Thoracic aorta (tissue), 2 donors: ENCODE measurements around the gene RFC1. TPM values are rescaled to one million over a fixed set of nuclear protein-coding genes. Genes with fewer than 3 reads are reported as not detected.
"Not testable (repeated sequence)": the region's sequence is repeated elsewhere in the genome, so short reads cannot be mapped to it uniquely, and the experiment has no call there.

Experiments used
- ATAC-seq: fragments of 150-250 bp; one replicate; pipeline ENCODE4 v1.8.0; 2017; ENCODE audit warnings: low read depth; ENCODE audit not compliant: insufficient number of reproducible peaks, low FRiP score
- DNase-seq: peaks from one replicate; pipeline ENCODE4 v3.0.0-alpha.2; 2020; ENCODE audit warnings: low spot score
- H3K27ac ChIP-seq, 2 donors: fragments of 200-600 bp; sonication (generic); 1 replicate in 1 of 2; 2 replicates in 1 of 2; pipeline ENCODE4 v1.5.1; 2016; ENCODE audit warnings: mild to moderate bottlenecking in 2 of 2, moderate library complexity in 2 of 2
- H3K27me3 ChIP-seq: fragments of 200-600 bp; sonication (generic); replicated peaks from 2 replicates; pipeline ENCODE4 v1.6.0; 2016; ENCODE audit warnings: mild to moderate bottlenecking; ENCODE audit not compliant: insufficient read depth
- H3K36me3 ChIP-seq: fragments of 200-600 bp; sonication (generic); one replicate; pipeline ENCODE4 v1.5.1; 2016
- H3K4me1 ChIP-seq, 2 donors: fragments of 200-600 bp; sonication (generic); 1 replicate in 1 of 2; 2 replicates in 1 of 2; pipeline versions ENCODE4 v1.5.1 to v1.6.0; 2016; ENCODE audit warnings: low read depth in 2 of 2, mild to moderate bottlenecking in 1 of 2; ENCODE audit not compliant: control insufficient read depth in 1 of 2
- H3K4me3 ChIP-seq: fragments of 200-600 bp; sonication (generic); 2 replicates; pipeline ENCODE4 v1.5.1; 2016; ENCODE audit warnings: mild to moderate bottlenecking
- H3K9me3 ChIP-seq: fragments of 200-600 bp; sonication (generic); 2 replicates; pipeline ENCODE4 v1.5.1; 2016
- CTCF ChIP-seq: fragments of 200-600 bp; sonication (generic); IDR thresholded peaks from one replicate; pipeline ENCODE4 v1.5.1; 2019; ENCODE audit warnings: antibody characterized with exemption
- total RNA-seq, 2 donors: library from RNA; depleted of rRNA; stranded (reverse); fragments of >200 nt; gene quantifications; one replicate each; pipeline versions ENCODE4 v1.1.0 to v1.2.3, GENCODE V29; 2016

Gene RFC1
- total RNA-seq, 2 donors from 2014 or later: 36.2 to 38.6 TPM

DNA sequence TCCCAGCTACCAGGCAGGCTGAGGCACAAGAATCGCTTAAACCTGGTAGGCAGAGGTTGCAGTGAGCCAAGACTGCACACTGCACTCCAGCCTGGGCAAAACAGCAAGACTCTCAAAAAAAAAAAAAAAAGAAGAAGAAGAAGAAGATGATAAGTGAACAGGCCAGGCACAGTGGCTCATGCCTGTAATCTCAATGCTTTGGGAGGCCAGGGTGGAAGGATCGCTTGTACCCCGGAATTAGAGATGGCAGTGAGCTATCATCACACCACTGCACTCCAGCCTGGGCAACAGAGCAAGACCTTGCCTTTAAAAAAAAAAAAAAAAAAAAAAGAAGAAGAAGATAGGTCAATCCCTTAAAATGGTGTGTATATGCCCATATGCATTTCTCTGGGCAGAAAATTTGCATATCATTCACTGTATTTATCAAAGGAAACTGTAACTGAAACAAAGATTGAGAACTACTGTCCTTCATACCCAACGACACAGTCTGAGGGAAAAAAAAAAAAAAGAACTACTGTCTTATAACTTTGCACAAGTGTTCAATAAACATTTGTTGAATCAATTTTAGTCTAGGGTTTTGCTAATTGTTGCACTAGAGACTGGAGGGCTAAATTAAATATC is 2.3 kb downstream of the RFC1 start:
- no peaks in the 10 kb centered on the region for H3K36me3 ChIP-seq
- H3K4me1 ChIP-seq: peaks cover 13 to 20% of the 10 kb centered on the region in 2 donors
- H3K27me3 ChIP-seq: no peaks in the 10 kb centered on the region
- H3K27ac ChIP-seq: no peak overlapping the region
- TF ChIP-seq CTCF: no peak
- DNase-seq (no peak), ATAC-seq (no peak)
- H3K9me3 ChIP-seq: no peaks in the 10 kb centered on the region
- H3K4me3 ChIP-seq: no peak overlapping the region

GRCh38 chr4:39362827-39363226 is 3.3 kb downstream of the RFC1 start:
- DNase-seq: no peak
- no peak for ATAC-seq

GRCh38 chr4:39360611-39361010 is 5.6 kb downstream of the RFC1 start:
- H3K9me3 ChIP-seq, H3K27ac ChIP-seq, H3K36me3 ChIP-seq, H3K4me3 ChIP-seq, DNase-seq, H3K27me3 ChIP-seq, ATAC-seq: not testable (repeated sequence)
- peaks cover 14 to 15% of the 10 kb centered on the region in 2 donors for H3K4me1 ChIP-seq

More at GRCh38 chr4:39362827-39363226, 3.3 kb downstream of the RFC1 start:
- Histone ChIP-seq H3K9me3 (no peaks in the 10 kb centered on the region), H3K4me1 (peaks cover 13 to 20% of the 10 kb centered on the region in 2 donors), H3K27ac (no peak overlapping the region), H3K27me3 (no peaks in the 10 kb centered on the region), H3K4me3 (no peak overlapping the region), H3K36me3 (no peaks in the 10 kb centered on the region)
- TF ChIP-seq CTCF: no peak

DNA sequence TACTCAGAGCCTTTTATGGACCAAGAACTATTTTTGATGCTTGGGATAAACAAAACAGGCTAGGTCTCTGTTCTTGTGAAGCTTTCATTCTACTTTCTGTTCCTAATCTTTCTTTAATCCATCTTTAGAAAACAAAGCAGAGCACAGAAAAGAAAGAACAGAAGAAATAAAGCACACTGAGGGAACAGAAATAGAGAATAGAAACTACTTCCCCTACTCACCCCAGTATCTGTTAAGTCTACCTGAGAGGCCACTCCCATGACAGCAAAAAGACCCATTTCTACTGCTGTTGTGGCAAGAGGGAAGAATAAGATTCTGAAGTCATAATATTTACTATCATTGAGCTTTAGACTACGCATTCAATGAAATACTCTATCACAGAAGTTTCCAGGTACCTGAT is 9.2 kb downstream of the RFC1 start:
- Histone ChIP-seq H3K36me3 (no peaks in the 10 kb centered on the region), H3K9me3 (no peaks in the 10 kb centered on the region), H3K27ac (peak overlapping the region in 1 of 2 donors; percentile 6), H3K4me1 (peaks cover 13 to 26% of the 10 kb centered on the region in 2 donors), H3K27me3 (no peaks in the 10 kb centered on the region), H3K4me3 (no peak overlapping the region)
- TF ChIP-seq CTCF: no peak
- ATAC-seq: no peak
- no peak for DNase-seq

DNA sequence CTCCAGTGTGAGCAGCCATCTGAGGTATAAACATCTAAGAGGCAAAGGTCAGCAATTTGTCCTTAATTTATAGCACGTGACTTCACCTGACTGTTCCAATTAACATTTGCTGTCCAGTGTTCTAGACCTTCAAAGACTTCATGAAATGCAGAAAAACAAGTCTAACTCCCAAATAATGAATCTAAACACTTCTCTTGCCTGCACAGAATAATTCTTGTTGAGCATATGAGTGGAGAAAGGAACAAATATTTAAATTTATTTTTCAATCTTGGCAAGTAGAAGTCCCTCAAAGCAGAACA is 12.0 kb downstream of the RFC1 start:
- peaks cover 13 to 26% of the 10 kb centered on the region in 2 donors for H3K4me1 ChIP-seq
- no peak for ATAC-seq

More for the DNA sequence above, 12.0 kb downstream of the RFC1 start:
- no peaks in the 10 kb centered on the region for H3K9me3 ChIP-seq
- H3K36me3 ChIP-seq: no peaks in the 10 kb centered on the region
- no peak for TF ChIP-seq CTCF
- H3K4me3 ChIP-seq: peak overlapping the region; percentile 52
- no peak for DNase-seq
- peak overlapping the region; percentile 2 to 22 for H3K27ac ChIP-seq
- H3K27me3 ChIP-seq: no peaks in the 10 kb centered on the region
